ENCODE results near the gene CLDN19.

DNA sequence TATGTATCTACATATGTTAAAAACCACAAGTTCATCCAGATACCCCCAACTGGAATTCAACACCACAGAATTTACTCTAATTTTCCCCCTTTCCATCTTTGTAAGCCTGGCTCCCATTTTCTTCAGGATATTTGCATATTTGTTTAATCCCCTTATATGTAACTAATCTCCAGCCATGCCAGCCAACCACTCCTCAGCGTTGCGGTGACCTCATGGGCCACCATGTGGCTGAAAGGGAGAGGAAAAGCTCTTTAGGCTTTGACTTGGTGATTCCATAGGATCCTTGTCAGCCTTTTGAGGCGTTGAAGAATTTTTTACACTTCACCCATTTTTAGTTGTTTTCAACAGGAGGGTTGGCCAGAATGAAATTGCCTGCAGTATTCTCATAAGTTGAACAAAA is 10.0 kb downstream of the CLDN19 start:
- TF ChIP-seq YY1 (IDR thresholded peaks at IDR 0.05; ENCODE audit: borderline replicate concordance in 1 of 3, control insufficient read depth in 1 of 3, extremely low read depth in 1 of 3, insufficient read depth in 3 of 3, insufficient read length in 1 of 3, insufficient replicate concordance in 2 of 3, low read depth in 1 of 3, low read length in 2 of 3) (no peak), CREB1 (IDR thresholded peaks at IDR 0.05) (no peak), CREB1 (CRISPR knock-in tag; IDR thresholded peaks at IDR 0.05) (no peak), POLR2A (conservative IDR thresholded peaks at IDR 0.05) (no peak), KDM1A (IDR thresholded peaks at IDR 0.05) (no peak), CBX5 (IDR thresholded peaks at IDR 0.05; ENCODE audit: borderline replicate concordance, low read depth) (no peak), ZNF780A (CRISPR knock-in tag; IDR thresholded peaks at IDR 0.05) (no peak)
